IPS-20b (cell line): ENCODE results near the gene CLASRP.
"Not testable (repeated sequence)": the region's sequence is repeated elsewhere in the genome, so short reads cannot be mapped to it uniquely, and the experiment has no call there.

Experiments used
- H3K27ac ChIP-seq: one replicate; pipeline ENCODE4 v1.5.1; 2013; ENCODE audit warnings: low read length
- H3K27me3 ChIP-seq: 2 replicates; pipeline ENCODE4 v1.6.1; 2013; ENCODE audit warnings: mild to moderate bottlenecking, low read length, inconsistent platforms; ENCODE audit not compliant: insufficient read depth
- H3K36me3 ChIP-seq: 2 replicates; pipeline ENCODE4 v1.6.1; 2013; ENCODE audit warnings: low read depth, mild to moderate bottlenecking, inconsistent platforms, low read length, moderate library complexity; ENCODE audit not compliant: insufficient read depth
- H3K4me1 ChIP-seq: 2 replicates; pipeline ENCODE4 v1.6.1; 2013; ENCODE audit warnings: mild to moderate bottlenecking, control low read depth, inconsistent platforms, low read length, moderate library complexity; ENCODE audit not compliant: insufficient read depth
- H3K4me3 ChIP-seq: 2 replicates; pipeline ENCODE4 v1.5.1; 2013; ENCODE audit warnings: mild to moderate bottlenecking, low read length, inconsistent platforms
- H3K9ac ChIP-seq: 2 replicates; pipeline ENCODE4 v1.6.1; 2013; ENCODE audit warnings: low read depth, mild to moderate bottlenecking, inconsistent platforms, low read length, moderate library complexity
- H3K9me3 ChIP-seq: 2 replicates; pipeline ENCODE4 v1.6.1; 2013; ENCODE audit warnings: mild to moderate bottlenecking, low read depth, low read length, inconsistent platforms; ENCODE audit not compliant: insufficient read depth

CLASRP gene

GRCh38 chr19:45102481-45102880, 63.6 kb downstream of the CLASRP start:
- Histone ChIP-seq H3K27me3 (no peaks in the 10 kb centered on the region), H3K36me3 (no peaks in the 10 kb centered on the region), H3K4me1 (peaks cover 28% of the 10 kb centered on the region; the same call in 1 of the 2 replicates), H3K9me3 (no peaks in the 10 kb centered on the region), H3K9ac (no peak overlapping the region), H3K27ac (no peak overlapping the region), H3K4me3 (no peak overlapping the region)

- Histone ChIP-seq H3K36me3 (no peaks in the 10 kb centered on the region), H3K4me3 (no peak overlapping the region), H3K27me3 (no peaks in the 10 kb centered on the region), H3K9me3 (no peaks in the 10 kb centered on the region), H3K4me1 (peaks cover 22% of the 10 kb centered on the region; the same call in 1 of the 2 replicates), H3K9ac (no peak overlapping the region), H3K27ac (no peak overlapping the region)
Measured at GRCh38 chr19:45103156-45103507, 64.3 kb downstream of the CLASRP start.

GRCh38 chr19:45103508-45104319, 64.9 kb downstream of the CLASRP start:
- H3K9ac ChIP-seq: no peak overlapping the region
- no peak overlapping the region for H3K4me3 ChIP-seq
- peaks cover 18% of the 10 kb centered on the region; the same call in 1 of the 2 replicates for H3K4me1 ChIP-seq
- no peaks in the 10 kb centered on the region for H3K27me3 ChIP-seq
- H3K36me3 ChIP-seq: no peaks in the 10 kb centered on the region
- H3K9me3 ChIP-seq: no peaks in the 10 kb centered on the region
- no peak overlapping the region for H3K27ac ChIP-seq

GRCh38 chr19:45104658-45105349, 66.0 kb downstream of the CLASRP start:
- H3K27me3 ChIP-seq: no peaks in the 10 kb centered on the region
- no peak overlapping the region for H3K9ac ChIP-seq
- no peak overlapping the region for H3K27ac ChIP-seq
- no peak overlapping the region for H3K4me3 ChIP-seq
- no peaks in the 10 kb centered on the region for H3K36me3 ChIP-seq
- peaks cover 10% of the 10 kb centered on the region; the same call in 1 of the 2 replicates for H3K4me1 ChIP-seq
- no peaks in the 10 kb centered on the region for H3K9me3 ChIP-seq

GRCh38 chr19:45106363-45106762, 67.5 kb downstream of the CLASRP start:
- H3K27ac ChIP-seq, H3K4me3 ChIP-seq, H3K9ac ChIP-seq, H3K4me1 ChIP-seq, H3K9me3 ChIP-seq, H3K36me3 ChIP-seq, H3K27me3 ChIP-seq: not testable (repeated sequence)

- H3K36me3 ChIP-seq: no peaks in the 10 kb centered on the region
- no peak overlapping the region for H3K4me3 ChIP-seq
- no peaks in the 10 kb centered on the region for H3K9me3 ChIP-seq
- H3K27ac ChIP-seq: no peak overlapping the region
- H3K27me3 ChIP-seq: no peaks in the 10 kb centered on the region
- 0 out of 2 replicates have a peak, but pooled peaks cover 7% of the 10 kb centered on the region for H3K4me1 ChIP-seq
- H3K9ac ChIP-seq: no peak overlapping the region
Measured at GRCh38 chr19:45107621-45108150, 68.8 kb downstream of the CLASRP start.

GRCh38 chr19:45110851-45111266, 72.0 kb downstream of the CLASRP start:
- no peaks in the 10 kb centered on the region for H3K27me3 ChIP-seq
- H3K27ac ChIP-seq: no peak overlapping the region
- no peaks in the 10 kb centered on the region for H3K36me3 ChIP-seq
- no peak overlapping the region for H3K4me3 ChIP-seq
- H3K9ac ChIP-seq: no peak overlapping the region
- H3K9me3 ChIP-seq: no peaks in the 10 kb centered on the region
- no peaks in the 10 kb centered on the region for H3K4me1 ChIP-seq

- no peak overlapping the region for H3K4me3 ChIP-seq
- H3K36me3 ChIP-seq: no peaks in the 10 kb centered on the region
- no peak overlapping the region for H3K27ac ChIP-seq
- H3K4me1 ChIP-seq: no peaks in the 10 kb centered on the region
- H3K9ac ChIP-seq: no peak overlapping the region
- H3K9me3 ChIP-seq: no peaks in the 10 kb centered on the region
- no peaks in the 10 kb centered on the region for H3K27me3 ChIP-seq
Measured at GRCh38 chr19:45112111-45112827, 73.4 kb downstream of the CLASRP start.

GRCh38 chr19:45113628-45114027, 74.8 kb downstream of the CLASRP start:
- Histone ChIP-seq H3K27ac (no peak overlapping the region), H3K27me3 (no peaks in the 10 kb centered on the region), H3K9ac (no peak overlapping the region), H3K4me1 (no peaks in the 10 kb centered on the region), H3K9me3 (no peaks in the 10 kb centered on the region), H3K36me3 (no peaks in the 10 kb centered on the region), H3K4me3 (no peak overlapping the region)

GRCh38 chr19:45114116-45114515, 75.3 kb downstream of the CLASRP start:
- H3K36me3 ChIP-seq: no peaks in the 10 kb centered on the region
- no peak overlapping the region for H3K4me3 ChIP-seq
- H3K4me1 ChIP-seq: no peaks in the 10 kb centered on the region
- H3K27ac ChIP-seq: no peak overlapping the region
- H3K27me3 ChIP-seq: no peaks in the 10 kb centered on the region
- H3K9ac ChIP-seq: no peak overlapping the region
- H3K9me3 ChIP-seq: no peaks in the 10 kb centered on the region

GRCh38 chr19:45115809-45116615, 77.2 kb downstream of the CLASRP start:
- Histone ChIP-seq H3K36me3 (no peaks in the 10 kb centered on the region), H3K4me3 (no peak overlapping the region), H3K4me1 (no peaks in the 10 kb centered on the region), H3K9ac (no peak overlapping the region), H3K27ac (no peak overlapping the region), H3K27me3 (no peaks in the 10 kb centered on the region), H3K9me3 (no peaks in the 10 kb centered on the region)
